Panc1 (cell line): ENCODE measurements around the gene FBLN2. TPM values are rescaled to one million over a fixed set of nuclear protein-coding genes. Genes with fewer than 3 reads are reported as not detected.

Experiments used
- ATAC-seq: fragments of 200-7000 bp; cut with Tn5 transposase; 2 replicates; pipeline ENCODE4 v1.9.1; 2020; ENCODE audit warnings: mild to moderate bottlenecking, moderate library complexity
- BruUV-seq: library from RNA; stranded (reverse); fragments of 400-500 nt; replicated peaks from 2 replicates; lab custom pipeline; 2021; lab: Mats Ljungman, UMichigan
- CTCF ChIA-PET: fragments of 300-600 bp; sonication (Branson Sonifier 250); formaldehyde crosslinking; loops from one replicate; lab custom pipeline; 2022; ENCODE audit warnings: antibody characterized with exemption; lab: Charles Lee
- POLR2A ChIA-PET: fragments of 300-600 bp; sonication (Branson Sonifier 250); formaldehyde crosslinking; loops from one replicate; lab custom pipeline; 2022; ENCODE audit warnings: antibody characterized with exemption; lab: Charles Lee
- DNase-seq: peaks from one replicate; pipeline ENCODE4 v3.0.0-alpha.2; 2010; ENCODE audit warnings: low read depth, low spot score
- H3K27ac ChIP-seq: 2 replicates; pipeline ENCODE4 v1.5.1; 2011; ENCODE audit warnings: mild to moderate bottlenecking, low read length, inconsistent platforms
- H3K27me3 ChIP-seq: fragments of 200-500 bp; sonication (Bioruptor generic); 2 replicates; pipeline ENCODE4 v1.6.0; 2014; ENCODE audit warnings: low read length, inconsistent platforms; ENCODE audit not compliant: control insufficient read depth, insufficient read depth
- H3K36me3 ChIP-seq: fragments of 200-500 bp; sonication (Bioruptor generic); 2 replicates; pipeline ENCODE4 v1.5.1; 2014; ENCODE audit warnings: inconsistent platforms, mild to moderate bottlenecking, low read length, moderate library complexity; ENCODE audit not compliant: control insufficient read depth, insufficient read depth
- H3K4me1 ChIP-seq: 2 replicates; pipeline ENCODE4 v1.5.1; 2011; ENCODE audit warnings: inconsistent platforms, mild to moderate bottlenecking, low read length, moderate library complexity; ENCODE audit not compliant: control insufficient read depth, insufficient read depth
- H3K4me3 ChIP-seq, 2 experiments: 2 replicates each; pipeline ENCODE4 v1.5.1; 2011 to 2012; ENCODE audit warnings: low read depth in 2 of 2, low read length in 2 of 2, mild to moderate bottlenecking in 2 of 2, inconsistent platforms in 1 of 2, moderate library complexity in 1 of 2
- H3K9me3 ChIP-seq: fragments of 200-500 bp; sonication (Bioruptor generic); 2 replicates; pipeline ENCODE4 v1.5.1; 2014; ENCODE audit warnings: low read depth, mild to moderate bottlenecking, inconsistent platforms, low read length, moderate library complexity; ENCODE audit not compliant: control insufficient read depth, insufficient read depth
- CTCF ChIP-seq: fragments of 450-650 bp; IDR thresholded peaks from 2 replicates; pipeline ENCODE4 v1.5.1; 2017; ENCODE audit warnings: mild to moderate bottlenecking
- POLR2AphosphoS5 ChIP-seq: IDR thresholded peaks from 2 replicates; pipeline ENCODE4 v1.6.1; 2012; ENCODE audit warnings: mild to moderate bottlenecking, low read depth, low read length, moderate library complexity
- REST ChIP-seq, 2 experiments: IDR thresholded peaks; 2 replicates each; pipeline ENCODE4 v1.6.1; 2011 to 2012; ENCODE audit warnings: low read depth in 2 of 2, control low read depth in 1 of 2, low read length in 1 of 2, mild to moderate bottlenecking in 1 of 2, moderate library complexity in 1 of 2; ENCODE audit not compliant: insufficient read depth in 1 of 2
- SIN3A ChIP-seq: IDR thresholded peaks from 2 replicates; pipeline ENCODE4 v1.6.1; 2012; ENCODE audit warnings: low read depth, mild to moderate bottlenecking, low read length, moderate library complexity, borderline replicate concordance; ENCODE audit not compliant: insufficient read depth
- TCF7L2 ChIP-seq: IDR thresholded peaks from 2 replicates; pipeline ENCODE4 v1.6.1; 2011; ENCODE audit warnings: mild to moderate bottlenecking, low read depth, low read length, inconsistent platforms
- in situ Hi-C: cut with HindIII; loops from 2 replicates; pipeline ENCODE4 v1.10.0; 2016; ENCODE audit warnings: low sequenced_read_pairs, low pct_unique_long_range_greater_than_20kb
- intact Hi-C: fragments of 100-400 bp; cut with micrococcal nuclease; formaldehyde crosslinking; loops from one replicate; pipeline ENCODE4 v1.10.0; 2022; ENCODE audit not compliant: unreplicated experiment
- total RNA-seq: library from RNA; stranded (reverse); gene quantifications from one replicate; pipeline ENCODE4 v1.2.1, GENCODE V29; 2021; ENCODE audit not compliant: unreplicated experiment

The FBLN2 gene
- total RNA-seq, 1 experiment from 2014 or later = 0.44 TPM

- intact Hi-C loops = no loop called here
- Histone ChIP-seq H3K4me1 (no peaks in the 10 kb centered on the region; the same call in 1 of the 2 replicates), H3K4me3 (no peak overlapping the region), H3K36me3 (no peaks in the 10 kb centered on the region), H3K27me3 (no peaks in the 10 kb centered on the region), H3K27ac (no peak overlapping the region), H3K9me3 (no peaks in the 10 kb centered on the region)
- POLR2A ChIA-PET = no interaction called here
- no TSS peak for BruUV-seq
- in situ Hi-C loops = no loop called here
- CTCF ChIA-PET = interaction anchor here (0.6 to 0.7 kb wide), 2 partner anchors 156 to 158 kb away, joined by 3 to 6 read pairs; no protein-coding TSS in a partner anchor
- TF ChIP-seq SIN3A (no peak), TCF7L2 (no peak), CTCF (no peak)
- no peak for ATAC-seq
- DNase-seq = no peak
Measured at GRCh38 chr3:13651775-13652428, 103.0 kb downstream of the FBLN2 start.

- POLR2A ChIA-PET = no interaction called here
- DNase-seq (no peak), ATAC-seq (no peak)
- H3K36me3 ChIP-seq = no peaks in the 10 kb centered on the region
- CTCF ChIA-PET = no interaction called here
- no peaks in the 10 kb centered on the region for H3K27me3 ChIP-seq
- in situ Hi-C loops (no loop called here), intact Hi-C loops (no loop called here)
- no TSS peak for BruUV-seq
- no peak for TF ChIP-seq CTCF
- TF ChIP-seq TCF7L2 = no peak
- TF ChIP-seq REST (IDR thresholded peaks at IDR 0.05; ENCODE audit: insufficient read depth in 1 of 2, low read depth in 2 of 2, low read length in 1 of 2) = no peak
- TF ChIP-seq POLR2AphosphoS5 = no peak
- no peak for TF ChIP-seq SIN3A
- no peaks in the 10 kb centered on the region for H3K9me3 ChIP-seq
- no peak overlapping the region for H3K4me3 ChIP-seq
- no peak overlapping the region for H3K27ac ChIP-seq
- no peaks in the 10 kb centered on the region; the same call in 1 of the 2 replicates for H3K4me1 ChIP-seq
Measured at GRCh38 chr3:13652728-13653127, 103.8 kb downstream of the FBLN2 start.
